Activated CD8-positive, alpha-beta memory T cell treated with anti-CD3 and anti-CD28 coated beads, Interleukin-2, amount 50 U/mL, for 1 hour (primary cell): ENCODE measurements around the gene FNIP2.

Experiments used
- DNase-seq: peaks from one replicate; pipeline ENCODE4 v3.0.0-alpha.2; 2020; ENCODE audit errors: extremely low read depth

The FNIP2 gene

DNA sequence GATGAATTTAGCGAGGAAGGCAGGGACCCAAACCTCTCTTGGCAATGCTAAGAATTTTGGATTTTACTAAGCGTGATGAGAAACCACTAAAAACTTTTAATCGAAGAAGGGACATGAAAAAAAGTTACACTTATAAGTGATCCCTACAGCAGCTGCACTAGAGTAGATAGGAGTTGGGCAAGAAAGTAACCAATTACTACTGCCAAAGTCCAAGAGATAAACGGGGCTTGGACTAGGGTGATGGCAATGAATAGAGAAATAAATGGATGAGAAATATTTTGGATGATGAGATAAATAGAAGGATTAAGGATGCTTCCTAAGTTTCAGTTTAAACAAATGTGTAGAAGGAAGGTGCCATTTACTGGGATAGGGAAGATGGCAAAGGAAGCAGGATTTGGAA, 6.3 kb upstream of the FNIP2 start:
- DNase-seq, result no peak

GRCh38 chr4:158763462-158763861, 5.4 kb upstream of the FNIP2 start:
- DNase-seq, result no peak

DNA sequence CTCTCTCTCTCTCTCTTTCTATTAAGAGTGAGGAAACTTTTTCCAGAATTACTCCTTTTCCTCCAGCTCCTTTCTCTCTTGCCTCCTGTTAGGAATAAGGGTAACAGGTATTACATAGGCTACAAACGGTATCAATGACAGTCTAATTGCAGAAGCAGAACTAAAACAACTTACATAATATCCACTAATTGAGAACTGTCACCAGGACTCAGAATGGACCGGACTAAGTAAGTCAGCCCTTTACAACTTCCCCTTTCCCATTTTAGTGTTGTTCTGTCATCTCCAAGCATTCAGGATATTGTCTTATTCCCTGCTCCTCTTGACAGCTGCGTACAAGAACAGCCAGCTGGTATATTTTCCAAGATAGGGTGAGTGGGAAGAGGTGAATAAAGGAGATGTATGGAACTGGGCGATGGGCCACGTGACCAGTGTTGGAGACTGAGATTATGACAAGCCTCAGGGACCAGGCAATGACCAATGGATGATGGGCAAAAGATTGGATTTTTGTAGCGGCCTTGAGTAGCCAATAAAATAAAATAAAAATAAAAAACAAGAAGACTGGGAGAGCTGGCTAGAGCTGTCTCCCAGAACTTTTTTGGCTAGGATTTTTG, 2.3 kb upstream of the FNIP2 start:
- DNase-seq, result no peak

DNA sequence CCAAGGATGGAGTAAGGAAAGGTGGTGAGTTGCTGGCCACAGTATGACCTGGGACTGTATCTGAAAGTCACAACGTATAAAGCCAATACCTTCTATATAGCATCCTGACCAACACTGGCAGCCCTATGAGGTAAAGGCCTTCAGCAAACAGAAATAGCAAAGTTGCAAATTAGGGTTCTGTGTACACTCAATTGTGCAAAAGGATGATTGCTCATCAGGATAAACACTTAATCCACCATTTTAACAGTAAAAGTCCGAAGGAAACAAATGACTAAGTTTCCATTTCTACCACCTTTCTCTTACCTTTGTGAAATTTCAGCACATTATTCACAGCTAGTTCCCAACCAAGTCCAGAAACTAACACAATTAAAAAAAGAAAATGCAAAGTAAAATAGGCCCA, 1.4 kb upstream of the FNIP2 start:
- DNase-seq, result no peak

DNA sequence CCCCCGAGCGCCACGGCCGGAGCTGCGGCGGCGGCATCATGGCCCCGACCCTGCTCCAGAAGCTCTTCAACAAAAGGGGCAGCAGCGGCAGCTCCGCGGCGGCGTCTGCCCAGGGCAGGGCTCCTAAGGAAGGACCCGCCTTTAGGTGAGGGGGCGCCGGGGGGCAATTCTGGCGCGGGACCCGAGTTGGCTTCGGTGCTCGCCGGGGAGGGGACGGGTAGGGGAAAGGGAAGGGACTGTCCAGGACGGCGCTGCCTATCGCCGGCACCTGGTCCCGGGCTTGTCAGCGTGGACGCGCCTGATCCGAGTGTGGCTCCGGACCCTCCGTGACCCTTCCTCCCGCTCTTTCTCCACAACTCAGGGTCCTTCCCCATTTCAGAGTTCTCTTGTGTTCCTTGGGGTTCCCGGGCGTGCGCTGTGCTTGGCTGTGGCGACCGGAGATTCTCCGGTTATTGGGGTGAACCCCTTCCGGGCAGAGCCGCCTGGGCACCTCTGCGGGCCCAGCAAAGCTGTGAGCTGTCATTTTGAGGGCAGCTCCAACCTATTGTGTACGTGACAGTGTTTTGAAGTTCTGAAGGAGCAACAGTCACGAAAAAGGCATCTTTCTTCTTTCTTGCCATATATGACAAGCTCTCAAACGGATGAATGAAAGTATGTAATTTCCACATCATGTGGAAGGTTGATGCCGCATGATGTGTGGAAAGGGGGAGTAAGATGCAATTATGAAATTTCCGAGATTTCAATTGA, 522 bp downstream of the FNIP2 start:
- DNase-seq, result no peak

GRCh38 chr4:158770671-158771070, 1.8 kb downstream of the FNIP2 start:
- no peak for DNase-seq

DNA sequence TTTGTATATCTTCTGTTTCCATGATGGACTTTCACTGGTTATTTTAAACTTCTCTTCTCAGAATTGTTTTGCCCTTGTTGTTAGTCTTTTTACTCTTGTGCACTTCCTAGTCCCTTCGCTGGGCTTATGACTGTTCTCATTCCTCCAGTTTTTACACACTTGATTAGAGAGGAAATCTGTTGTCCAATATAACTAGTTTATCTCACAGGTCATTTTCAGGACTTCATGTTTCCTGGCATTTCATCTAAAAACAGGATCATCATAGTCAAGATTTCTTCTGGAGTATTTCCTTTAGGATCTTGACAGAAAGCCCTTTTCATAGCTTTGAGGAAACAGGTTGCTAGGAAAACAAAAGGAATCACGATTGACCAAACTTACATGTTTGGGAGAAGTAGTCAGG, 3.0 kb downstream of the FNIP2 start:
- DNase-seq, result no peak

DNA sequence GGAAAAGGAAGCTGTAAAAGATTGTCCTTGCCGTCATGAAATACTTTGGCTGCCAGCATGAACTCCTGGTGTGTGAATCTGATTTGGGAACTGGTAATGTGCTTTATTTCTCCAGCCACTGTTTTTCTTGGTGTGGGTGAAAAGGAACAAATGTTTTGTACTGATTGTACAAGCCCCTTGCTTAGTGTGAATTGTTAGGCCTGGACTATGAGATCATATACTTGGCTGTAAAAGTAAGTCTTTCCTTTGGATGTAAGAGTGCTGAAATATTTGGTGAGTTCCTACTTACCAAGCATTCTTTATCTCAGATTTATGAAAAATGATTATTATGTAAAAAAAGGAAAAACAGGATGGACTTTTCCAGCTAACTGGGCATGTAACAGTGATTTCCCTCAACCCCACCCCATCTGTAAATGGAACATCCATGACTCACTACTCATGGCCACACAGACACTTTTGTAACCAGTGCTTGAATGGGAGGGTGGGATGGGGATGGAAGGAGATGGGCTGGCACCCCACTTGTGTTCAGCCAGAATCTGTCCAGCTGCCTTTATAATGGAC, 6.3 kb downstream of the FNIP2 start:
- DNase-seq, result no peak

DNA sequence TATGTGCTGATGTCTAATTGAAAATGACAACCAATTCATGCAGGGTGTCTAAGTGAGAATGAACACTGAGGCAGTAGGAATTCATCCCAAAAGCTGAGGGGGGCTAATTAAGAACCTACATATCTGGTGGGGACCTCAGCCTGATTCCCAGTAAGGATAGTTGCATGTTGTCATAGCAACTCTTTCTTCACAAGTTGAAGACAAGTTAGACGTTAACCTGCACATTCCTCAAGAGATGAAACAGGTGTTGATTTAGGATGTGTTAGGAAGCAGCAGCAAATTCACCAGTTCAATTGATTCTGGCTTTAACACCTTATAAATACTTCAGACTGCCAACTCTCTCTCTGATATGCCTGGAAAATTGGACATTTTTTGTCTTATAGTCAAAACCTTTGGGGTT, 7.3 kb downstream of the FNIP2 start:
- DNase-seq, result no peak

DNA sequence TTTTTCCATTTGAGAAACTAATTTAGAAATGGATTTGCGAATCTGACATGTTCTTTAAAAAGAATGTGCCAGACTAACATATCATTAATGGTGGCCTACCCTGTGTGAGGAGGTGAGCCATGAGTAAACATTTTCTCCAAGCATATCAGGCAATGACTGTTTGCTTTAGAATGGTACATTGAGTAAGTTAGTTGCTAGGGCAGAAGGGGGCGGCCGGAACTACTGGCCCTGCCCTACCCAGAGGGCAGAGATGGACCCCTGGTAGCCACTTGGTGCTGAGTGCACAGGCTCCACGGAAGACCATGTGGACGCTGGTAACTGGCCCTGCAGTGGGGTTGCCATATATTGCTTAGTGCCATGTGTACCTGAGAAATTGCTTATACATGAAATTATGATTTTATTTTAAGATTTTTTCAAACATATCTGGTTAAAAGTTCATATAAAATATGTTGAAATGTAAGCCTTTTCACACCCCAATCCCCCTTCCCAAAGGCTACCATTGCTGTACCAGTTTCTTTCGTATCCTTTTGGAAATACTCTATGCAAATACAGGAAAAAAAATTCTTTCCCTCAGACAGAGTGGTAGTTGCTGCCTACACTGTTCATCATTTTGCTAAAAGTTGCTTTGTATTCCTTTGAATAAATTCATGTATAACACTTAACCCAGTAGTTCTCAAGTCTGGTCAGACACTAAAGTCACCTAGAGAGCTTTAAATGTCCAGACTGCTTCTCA, 8.8 kb downstream of the FNIP2 start:
- no peak for DNase-seq

DNA sequence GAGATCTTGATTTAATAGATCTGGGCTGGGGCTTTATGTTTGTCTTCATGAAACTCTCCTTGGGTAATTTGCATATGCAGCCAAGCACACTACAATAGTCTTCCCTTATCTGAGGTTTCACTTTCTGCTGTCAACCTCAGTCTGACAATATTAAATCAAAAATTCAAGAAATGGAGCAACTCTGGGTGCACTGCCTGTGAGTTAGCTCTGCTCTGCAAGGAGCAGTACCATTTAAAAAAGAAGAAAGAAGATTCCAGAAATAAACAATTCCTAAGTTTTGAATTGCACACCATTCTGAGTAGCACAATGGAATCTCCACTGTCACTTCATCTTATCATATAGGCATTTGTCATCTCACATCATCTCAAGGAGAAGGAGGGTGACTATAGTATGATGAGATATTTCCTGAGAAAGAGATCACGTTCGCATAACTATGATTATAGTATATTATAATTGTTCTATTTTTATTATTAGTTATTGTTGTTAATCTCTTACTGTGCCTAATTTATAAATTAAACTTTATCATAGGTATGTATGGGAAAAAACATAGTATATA, 9.4 kb downstream of the FNIP2 start:
- no peak for DNase-seq

DNA sequence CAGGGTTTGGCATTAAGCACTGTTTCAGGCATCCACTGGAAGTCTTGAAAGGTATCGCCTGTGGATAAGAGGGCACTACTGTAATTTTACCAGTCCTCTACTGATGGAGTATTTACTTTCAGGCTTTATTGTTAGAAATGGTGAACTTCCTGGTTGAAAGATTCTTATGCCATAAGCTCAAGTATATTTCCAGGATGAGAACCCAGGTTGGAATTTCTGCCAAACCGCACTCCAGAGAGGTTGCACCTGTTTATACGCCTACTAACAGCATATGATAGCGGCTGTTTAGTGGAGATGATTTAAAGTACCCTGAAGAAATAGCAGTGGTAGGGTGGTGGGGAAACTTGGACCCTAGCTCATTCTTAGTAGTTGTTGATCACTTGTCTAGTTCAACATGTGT, 9.9 kb downstream of the FNIP2 start:
- DNase-seq, result no peak

DNA sequence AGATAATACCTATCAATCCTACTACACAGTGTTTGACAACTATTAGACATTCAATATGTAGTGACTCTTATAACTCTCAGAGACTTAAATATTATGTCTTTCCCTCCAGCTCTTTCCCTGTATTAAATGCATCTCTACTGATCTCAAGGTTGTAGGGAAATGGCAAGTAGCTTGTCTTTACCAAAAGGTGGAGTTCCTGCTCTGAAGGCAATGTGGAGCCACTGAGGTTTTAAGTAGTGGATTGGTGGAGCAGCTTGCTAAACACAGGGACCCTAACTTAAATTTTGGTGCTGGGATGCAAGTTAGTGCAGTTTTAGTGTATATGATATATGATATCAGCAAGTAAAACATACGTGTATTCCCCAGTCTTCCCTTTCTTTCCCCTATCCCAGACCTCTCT, 13.1 kb downstream of the FNIP2 start:
- DNase-seq, result no peak

GRCh38 chr4:158782551-158783360, 13.9 kb downstream of the FNIP2 start:
- no peak for DNase-seq

DNA sequence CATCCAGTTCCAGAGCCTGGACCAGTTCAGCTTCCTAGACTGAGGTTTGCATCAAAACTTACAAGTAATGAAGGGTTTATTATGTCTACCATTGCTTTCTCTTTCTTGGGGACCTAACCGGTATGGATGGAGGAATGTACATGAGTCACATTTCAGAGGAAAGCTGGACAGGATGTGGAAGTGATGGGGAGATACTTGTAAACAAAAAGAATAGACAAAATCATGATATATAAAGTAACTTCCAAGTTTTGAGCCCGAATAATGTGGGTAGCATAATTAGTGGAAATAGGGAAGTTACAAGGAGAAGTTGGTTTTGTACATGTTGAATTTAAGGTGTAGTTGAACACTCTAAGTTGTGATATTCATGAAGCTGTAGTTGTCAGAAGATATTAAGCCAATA, 15.0 kb downstream of the FNIP2 start:
- no peak for DNase-seq

- no peak for DNase-seq
Observed at GRCh38 chr4:158785718-158786117, 16.9 kb downstream of the FNIP2 start.

DNA sequence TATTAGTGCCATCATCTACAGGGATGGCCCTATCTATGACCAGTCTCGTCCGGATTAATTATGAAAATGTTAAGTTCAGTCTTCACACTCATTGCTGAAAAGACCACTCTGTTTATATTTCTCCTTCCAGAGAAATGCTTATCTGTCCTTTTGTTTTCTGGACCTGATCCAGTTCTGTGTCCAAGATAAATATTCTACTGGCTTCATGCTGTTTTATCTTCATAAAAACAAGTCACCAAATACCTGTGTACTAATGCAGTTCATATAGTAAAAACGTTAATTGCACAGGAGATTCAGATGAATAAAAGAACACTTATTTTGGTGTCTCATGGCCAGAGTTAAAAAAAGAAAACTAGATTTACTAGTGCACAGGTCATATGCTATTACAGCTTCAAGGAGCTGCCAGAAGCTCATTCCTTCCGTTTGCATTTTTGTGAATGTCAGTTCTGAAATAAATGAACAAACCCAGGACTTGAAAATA, 17.3 kb downstream of the FNIP2 start:
- no peak for DNase-seq

DNA sequence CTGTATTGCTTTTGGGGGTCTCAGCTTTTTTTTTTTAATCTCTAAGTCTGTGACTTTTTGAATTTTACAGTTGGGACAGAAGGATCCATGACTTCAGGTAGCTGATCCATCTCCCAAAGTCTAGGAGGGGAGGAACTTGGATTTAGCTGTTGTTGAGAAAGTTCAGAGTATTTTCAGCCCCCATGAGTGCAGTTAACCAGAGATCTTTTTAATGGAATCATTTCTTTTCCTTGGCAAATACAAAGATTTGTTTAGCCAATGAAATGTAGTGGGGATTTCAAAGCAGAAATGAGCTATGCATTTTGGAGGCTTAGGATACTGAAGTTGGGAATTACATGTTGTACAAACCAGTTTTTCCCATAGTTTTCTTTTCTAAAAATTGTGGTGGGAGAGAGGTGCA, 18.1 kb downstream of the FNIP2 start:
- no peak for DNase-seq

- DNase-seq, result no peak
Observed at GRCh38 chr4:158787709-158788475, 19.1 kb downstream of the FNIP2 start.

- DNase-seq, result no peak
Observed at GRCh38 chr4:158788516-158788915, 19.7 kb downstream of the FNIP2 start.

DNA sequence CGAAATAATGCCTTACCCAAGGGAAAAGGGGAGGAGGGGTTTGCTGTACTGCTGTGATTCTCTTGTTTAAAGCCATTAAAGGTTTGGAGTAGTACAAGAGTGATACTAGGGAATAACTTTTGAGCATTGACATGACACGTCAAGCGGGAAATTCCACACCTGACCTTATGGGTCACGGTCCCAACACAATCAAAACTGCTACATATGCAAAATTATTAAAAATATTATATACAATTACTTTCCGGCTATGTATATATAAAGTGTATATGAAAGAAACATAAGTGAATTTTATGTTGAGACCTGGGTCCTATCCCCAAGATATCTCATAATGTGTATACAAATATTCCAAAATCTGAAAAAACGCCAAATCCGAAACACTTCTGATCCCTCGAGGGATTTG, 21.0 kb downstream of the FNIP2 start:
- no peak for DNase-seq
